Measurements from ENCODE around the gene TMEM212. TPM values are rescaled to one million over a fixed set of nuclear protein-coding genes. Genes with fewer than 3 reads are reported as not detected.
A peak's percentile ranks its signal among the peaks of the same experiment; 100 is the strongest.
"Not testable (repeated sequence)": the region's sequence is repeated elsewhere in the genome, so short reads cannot be mapped to it uniquely, and the experiment has no call there.

Gene TMEM212
- total and polyA plus RNA-seq, 2 experiments from 2014 or later: not detected

GRCh38 chr3:171904829-171905228 lies 61.7 kb downstream of the TMEM212 start:
- H3K9me2 ChIP-seq (ENCODE audit: insufficient read depth): no peaks in the 10 kb centered on the region
- H2AFZ ChIP-seq: no peak overlapping the region
- DNase-seq: peak; percentile 12
- no peaks in the 10 kb centered on the region for H3K79me2 ChIP-seq (ENCODE audit: insufficient read depth)
- H3K36me3 ChIP-seq (ENCODE audit: low read depth): no peaks in the 10 kb centered on the region
- no peak overlapping the region for H3K4me2 ChIP-seq (ENCODE audit: unreplicated experiment)
- no peaks in the 10 kb centered on the region for H3K4me1 ChIP-seq (ENCODE audit: insufficient read depth)
- H4K20me1 ChIP-seq (ENCODE audit: insufficient read depth): no peaks in the 10 kb centered on the region
- TF ChIP-seq EZH2 (IDR thresholded peaks at IDR 0.05; ENCODE audit: insufficient read depth, poor library complexity, severe bottlenecking) (no peak), EZH2phosphoT487 (IDR thresholded peaks at IDR 0.05; ENCODE audit: insufficient read depth, low read depth) (no peak)
- in situ Hi-C loops (cut with MboI): no loop called here
- WGBS, 2 experiments (ENCODE audit: low coverage in 1 of 2, low lambda C conversion rate in 2 of 2, missing lambda C conversion rate in 2 of 2): 42 to 55% methylated on average over 3 of the region's 3 CpGs
- no peak overlapping the region for H3K4me3 ChIP-seq
- H3K9me3 ChIP-seq (ENCODE audit: low read depth): no peaks in the 10 kb centered on the region
- no peak overlapping the region for H3K27ac ChIP-seq
- H3K9ac ChIP-seq: no peak overlapping the region
- peaks cover 4% of the 10 kb centered on the region; the same call in 1 of the 2 replicates for H3F3A ChIP-seq (ENCODE audit: insufficient read depth)
- H3K27me3 ChIP-seq (replicated peaks; ENCODE audit: insufficient read depth): no peaks in the 10 kb centered on the region

DNA sequence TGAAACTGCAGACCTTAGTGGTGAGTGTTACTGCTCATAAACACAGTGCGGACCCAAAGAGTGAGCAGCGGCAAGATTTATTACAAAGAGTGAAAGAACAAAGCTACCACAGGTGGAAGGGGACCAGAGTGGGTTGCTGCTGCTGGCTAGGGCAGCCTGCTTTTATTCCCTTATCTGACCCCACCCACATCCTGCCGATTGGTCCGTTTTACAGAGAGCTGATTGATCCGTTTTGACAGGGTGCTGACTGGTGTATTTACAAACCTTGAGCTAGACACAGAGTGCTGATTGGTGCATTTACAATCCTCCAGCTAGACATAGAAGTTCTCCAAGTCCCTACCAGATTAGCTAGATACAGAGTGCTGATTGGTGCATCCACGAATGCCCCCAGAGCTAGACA lies 63.4 kb downstream of the TMEM212 start:
- H2AFZ ChIP-seq; H3K4me1 ChIP-seq (ENCODE audit: insufficient read depth); H3K9me2 ChIP-seq (ENCODE audit: insufficient read depth); H3K27ac ChIP-seq; DNase-seq; H3K27me3 ChIP-seq (replicated peaks; ENCODE audit: insufficient read depth); H3K9ac ChIP-seq; H3K9me3 ChIP-seq (ENCODE audit: low read depth); H3F3A ChIP-seq (ENCODE audit: insufficient read depth); H4K20me1 ChIP-seq (ENCODE audit: insufficient read depth); H3K4me2 ChIP-seq (ENCODE audit: unreplicated experiment); H3K36me3 ChIP-seq (ENCODE audit: low read depth); in situ Hi-C loops (cut with MboI); H3K4me3 ChIP-seq; H3K79me2 ChIP-seq (ENCODE audit: insufficient read depth): not testable (repeated sequence)
- 86 to 87% methylated on average over 6 of the region's 6 CpGs for WGBS, 2 experiments (ENCODE audit: low coverage in 1 of 2, low lambda C conversion rate in 2 of 2, missing lambda C conversion rate in 2 of 2)

DNA sequence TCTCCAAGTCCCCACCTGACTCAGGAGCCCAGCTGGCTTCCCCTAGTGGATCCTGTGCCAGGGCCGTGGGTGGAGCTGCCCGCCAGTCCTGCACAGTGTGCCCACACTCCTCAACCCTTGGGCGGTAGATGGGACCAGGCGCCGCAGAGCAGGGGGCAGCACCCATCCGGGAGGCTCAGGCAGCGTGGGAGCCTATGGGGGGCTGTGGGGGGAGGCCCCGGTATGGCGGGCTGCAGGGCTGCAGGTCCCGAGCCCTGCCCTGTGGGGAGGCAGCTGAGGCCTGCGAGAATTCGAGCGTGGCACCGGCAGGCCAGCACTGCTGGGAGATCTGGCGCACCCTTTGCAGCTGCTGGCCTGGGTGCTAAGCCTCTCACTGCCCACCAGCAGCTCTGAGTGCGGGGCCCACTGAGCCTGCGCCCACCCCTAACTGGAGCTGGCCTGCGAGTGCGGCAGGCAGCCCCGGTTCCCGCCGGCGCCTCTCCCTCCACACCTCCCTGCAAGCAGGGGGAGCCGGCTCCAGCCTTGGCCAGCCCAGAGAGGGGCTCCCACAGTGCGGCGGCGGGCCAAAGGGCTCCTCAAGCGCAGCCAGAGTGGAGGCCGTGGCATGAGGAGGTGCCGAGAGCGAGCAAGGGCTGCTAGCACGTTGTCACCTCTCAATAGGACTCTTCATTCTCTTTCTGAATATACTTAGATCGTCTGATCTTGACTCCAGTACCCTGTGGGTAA lies 64.0 kb downstream of the TMEM212 start:
- Histone ChIP-seq H3F3A (ENCODE audit: insufficient read depth) (peaks cover 4% of the 10 kb centered on the region; the same call in 1 of the 2 replicates), H3K27ac (no peak overlapping the region), H3K79me2 (ENCODE audit: insufficient read depth) (no peaks in the 10 kb centered on the region), H3K36me3 (ENCODE audit: low read depth) (no peaks in the 10 kb centered on the region), H3K4me3 (no peak overlapping the region), H3K9me2 (ENCODE audit: insufficient read depth) (no peaks in the 10 kb centered on the region), H3K9ac (no peak overlapping the region), H3K9me3 (ENCODE audit: low read depth) (no peaks in the 10 kb centered on the region), H4K20me1 (ENCODE audit: insufficient read depth) (no peaks in the 10 kb centered on the region), H3K4me2 (ENCODE audit: unreplicated experiment) (no peak overlapping the region), H3K27me3 (replicated peaks; ENCODE audit: insufficient read depth) (no peaks in the 10 kb centered on the region), H2AFZ (no peak overlapping the region), H3K4me1 (ENCODE audit: insufficient read depth) (no peaks in the 10 kb centered on the region)
- TF ChIP-seq EZH2 (IDR thresholded peaks at IDR 0.05; ENCODE audit: insufficient read depth, poor library complexity, severe bottlenecking) (no peak), EZH2phosphoT487 (IDR thresholded peaks at IDR 0.05; ENCODE audit: insufficient read depth, low read depth) (no peak)
- WGBS, 2 experiments (ENCODE audit: low coverage in 1 of 2, low lambda C conversion rate in 2 of 2, missing lambda C conversion rate in 2 of 2): 83 to 88% methylated on average over 30 to 32 of the region's 33 CpGs
- DNase-seq: no peak
- in situ Hi-C loops (cut with MboI): no loop called here

DNA sequence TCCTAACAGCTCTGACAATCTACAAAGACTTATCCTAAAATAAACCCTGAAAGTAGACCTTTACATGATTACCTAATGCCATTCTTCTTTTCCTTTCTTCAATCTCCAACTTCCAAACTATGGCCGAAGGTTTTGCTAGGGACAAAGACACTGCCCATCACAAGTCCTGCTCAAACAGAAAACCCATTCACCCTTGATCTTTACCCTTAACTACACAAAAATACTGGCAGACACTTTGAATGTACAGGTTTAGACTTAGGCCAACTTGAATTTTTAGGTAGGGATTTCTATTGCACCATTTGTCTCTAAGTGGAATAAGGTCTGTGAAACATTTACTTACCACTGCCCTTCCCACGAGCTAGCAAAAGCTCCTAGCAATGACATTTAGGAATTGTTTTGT lies 64.6 kb downstream of the TMEM212 start:
- H3K9me3 ChIP-seq (ENCODE audit: low read depth): no peaks in the 10 kb centered on the region
- no peaks in the 10 kb centered on the region for H3K27me3 ChIP-seq (replicated peaks; ENCODE audit: insufficient read depth)
- H3K27ac ChIP-seq: no peak overlapping the region
- H3K79me2 ChIP-seq (ENCODE audit: insufficient read depth): no peaks in the 10 kb centered on the region
- DNase-seq: no peak
- H3K4me3 ChIP-seq: no peak overlapping the region
- no peak overlapping the region for H3K9ac ChIP-seq
- H2AFZ ChIP-seq: no peak overlapping the region
- no peaks in the 10 kb centered on the region for H3K36me3 ChIP-seq (ENCODE audit: low read depth)
- in situ Hi-C loops (cut with MboI): no loop called here
- no peak overlapping the region for H3K4me2 ChIP-seq (ENCODE audit: unreplicated experiment)
- no peaks in the 10 kb centered on the region for H3K4me1 ChIP-seq (ENCODE audit: insufficient read depth)
- no peaks in the 10 kb centered on the region for H4K20me1 ChIP-seq (ENCODE audit: insufficient read depth)
- H3F3A ChIP-seq (ENCODE audit: insufficient read depth): peaks cover 4% of the 10 kb centered on the region; the same call in 1 of the 2 replicates
- 59 to 66% methylated on average over 2 of the region's 2 CpGs for WGBS, 2 experiments (ENCODE audit: low coverage in 1 of 2, low lambda C conversion rate in 2 of 2, missing lambda C conversion rate in 2 of 2)
- no peaks in the 10 kb centered on the region for H3K9me2 ChIP-seq (ENCODE audit: insufficient read depth)
- TF ChIP-seq EZH2phosphoT487 (IDR thresholded peaks at IDR 0.05; ENCODE audit: insufficient read depth, low read depth): no peak

- 53 to 59% methylated on average over 2 of the region's 2 CpGs for WGBS, 2 experiments (ENCODE audit: low coverage in 1 of 2, low lambda C conversion rate in 2 of 2, missing lambda C conversion rate in 2 of 2)
- no peak for TF ChIP-seq EZH2 (IDR thresholded peaks at IDR 0.05; ENCODE audit: insufficient read depth, poor library complexity, severe bottlenecking)
- no peak for TF ChIP-seq EZH2phosphoT487 (IDR thresholded peaks at IDR 0.05; ENCODE audit: insufficient read depth, low read depth)
- in situ Hi-C loops (cut with MboI): no loop called here
These were observed 65.6 kb downstream of the TMEM212 start for GRCh38 chr3:171908731-171909130.

More at GRCh38 chr3:171908731-171909130, 65.6 kb downstream of the TMEM212 start:
- Histone ChIP-seq H3K9me3 (ENCODE audit: low read depth) (no peaks in the 10 kb centered on the region), H3K36me3 (ENCODE audit: low read depth) (no peaks in the 10 kb centered on the region), H2AFZ (no peak overlapping the region), H3K4me3 (no peak overlapping the region), H3K79me2 (ENCODE audit: insufficient read depth) (no peaks in the 10 kb centered on the region), H3K4me2 (ENCODE audit: unreplicated experiment) (no peak overlapping the region), H4K20me1 (ENCODE audit: insufficient read depth) (no peaks in the 10 kb centered on the region), H3K9me2 (ENCODE audit: insufficient read depth) (no peaks in the 10 kb centered on the region), H3F3A (ENCODE audit: insufficient read depth) (peaks cover 4% of the 10 kb centered on the region; the same call in 1 of the 2 replicates), H3K4me1 (ENCODE audit: insufficient read depth) (no peaks in the 10 kb centered on the region), H3K9ac (no peak overlapping the region), H3K27me3 (replicated peaks; ENCODE audit: insufficient read depth) (no peaks in the 10 kb centered on the region), H3K27ac (no peak overlapping the region)
- no peak for DNase-seq

Other genes starting within 250 kb of the TMEM212 start
- gene PLD1, start 32.9 kb upstream of the TMEM212 start, total RNA-seq (2014; rRNA removed; shearing (Covaris generic)): 1.8 and 4.6 TPM in 2 replicates
- 3.0 and 3.6 TPM in 2 replicates for gene PLD1, start 32.9 kb upstream of the TMEM212 start, polyA plus RNA-seq (2016; fragmentation: Nextera tagmentation; extraction: Ambion mirVana)
- 123 and 128 TPM in 2 replicates for gene FNDC3B, start 196.2 kb downstream of the TMEM212 start, total RNA-seq (2014; rRNA removed; shearing (Covaris generic))
- 85.5 and 95.7 TPM in 2 replicates for gene FNDC3B, start 196.2 kb downstream of the TMEM212 start, polyA plus RNA-seq (2016; fragmentation: Nextera tagmentation; extraction: Ambion mirVana)

Measured in GM23248 (cell line).